IMR-90 (cell line): ENCODE data around the gene ATRNL1. TPM values are rescaled to one million over a fixed set of nuclear protein-coding genes. Genes with fewer than 3 reads are reported as not detected.
A peak's percentile ranks its signal among the peaks of the same experiment; 100 is the strongest.

Experiments
- ATAC-seq: fragments of 200-7000 bp; cut with Tn5 transposase; 2 replicates; pipeline ENCODE4 v1.9.1; 2020; ENCODE audit warnings: low read depth, mild to moderate bottlenecking, moderate library complexity
- BruUV-seq: library from RNA; stranded (reverse); fragments of 400-500 nt; replicated peaks from 2 replicates; lab custom pipeline; 2021; lab: Mats Ljungman, UMichigan
- CTCF ChIA-PET: fragments of 300-600 bp; formaldehyde crosslinking; extraction: SDS; loops from one replicate; lab custom pipeline; 2021; ENCODE audit warnings: antibody characterized with exemption; lab: Yijun Ruan, JAX
- POLR2A ChIA-PET: fragments of 300-600 bp; sonication (Branson Sonifier 250); formaldehyde crosslinking; loops from one replicate; lab custom pipeline; 2022; ENCODE audit warnings: antibody characterized with exemption; ENCODE audit not compliant: unreplicated experiment; lab: Charles Lee
- DNase-seq: peaks from one replicate; pipeline ENCODE4 v3.0.0; 2013
- H2AFZ ChIP-seq: replicated peaks from 2 replicates; pipeline ENCODE3; 2013; ENCODE audit warnings: low read length, mild to moderate bottlenecking; ENCODE audit not compliant: poor library complexity
- H2AK5ac ChIP-seq: 2 replicates; pipeline ENCODE4 v1.6.1; 2013; ENCODE audit warnings: low read depth, low read length, inconsistent platforms
- H2AK9ac ChIP-seq: replicated peaks from 2 replicates; pipeline ENCODE3; 2013; ENCODE audit warnings: mild to moderate bottlenecking, low read depth, low read length, moderate library complexity; ENCODE audit not compliant: poor library complexity
- H2BK120ac ChIP-seq: 2 replicates; pipeline ENCODE4 v1.6.1; 2013; ENCODE audit warnings: low read depth, low read length, inconsistent platforms
- H2BK15ac ChIP-seq: 3 replicates; pipeline ENCODE4 v1.6.1; 2013; ENCODE audit warnings: low read depth, low read length, inconsistent platforms
- H2BK20ac ChIP-seq: 2 replicates; pipeline ENCODE4 v1.6.1; 2013; ENCODE audit warnings: low read depth, mild to moderate bottlenecking, inconsistent platforms, low read length, moderate library complexity
- H2BK5ac ChIP-seq: 2 replicates; pipeline ENCODE4 v1.6.1; 2013; ENCODE audit warnings: mild to moderate bottlenecking, low read depth, low read length, inconsistent platforms; ENCODE audit not compliant: poor library complexity, severe bottlenecking
- H3K14ac ChIP-seq: replicated peaks from 2 replicates; pipeline ENCODE4 v1.6.1; 2013; ENCODE audit warnings: low read depth, low read length, inconsistent platforms
- H3K18ac ChIP-seq: 2 replicates; pipeline ENCODE4 v1.6.1; 2013; ENCODE audit warnings: low read depth, low read length, control low read depth
- H3K23ac ChIP-seq: 2 replicates; pipeline ENCODE4 v1.6.1; 2013; ENCODE audit warnings: low read depth, low read length, inconsistent platforms
- H3K27ac ChIP-seq: 2 replicates; pipeline ENCODE4 v1.5.1; 2013; ENCODE audit warnings: mild to moderate bottlenecking, control low read depth, low read length; ENCODE audit not compliant: insufficient read depth
- H3K27me3 ChIP-seq: 2 replicates; pipeline ENCODE4 v1.6.1; 2013; ENCODE audit warnings: low read length; ENCODE audit not compliant: control insufficient read depth, insufficient read depth
- H3K36me3 ChIP-seq: 2 replicates; pipeline ENCODE4 v1.6.1; 2013; ENCODE audit warnings: low read length, mixed read lengths; ENCODE audit not compliant: control insufficient read depth, insufficient read depth
- H3K4ac ChIP-seq: 2 replicates; pipeline ENCODE4 v1.6.1; 2013; ENCODE audit warnings: low read depth, low read length, inconsistent platforms
- H3K4me1 ChIP-seq: 2 replicates; pipeline ENCODE4 v1.6.1; 2013; ENCODE audit warnings: low read length, mixed read lengths; ENCODE audit not compliant: control insufficient read depth, insufficient read depth
- H3K4me2 ChIP-seq: 2 replicates; pipeline ENCODE4 v1.6.1; 2013; ENCODE audit warnings: low read depth, mild to moderate bottlenecking, control low read depth, low read length, moderate library complexity
- H3K4me3 ChIP-seq: 2 replicates; pipeline ENCODE4 v1.5.1; 2013; ENCODE audit warnings: low read depth, mild to moderate bottlenecking, control low read depth, low read length, moderate library complexity; ENCODE audit not compliant: insufficient read depth
- H3K56ac ChIP-seq: 2 replicates; pipeline ENCODE4 v1.6.1; 2013; ENCODE audit warnings: low read length, inconsistent platforms; ENCODE audit not compliant: insufficient read depth; ENCODE audit errors: extremely low read depth
- H3K79me1 ChIP-seq, 2 experiments: 2 replicates each; pipeline ENCODE4 v1.6.1; 2013; ENCODE audit warnings: low read length in 2 of 2, inconsistent platforms in 1 of 2, low read depth in 1 of 2
- H3K9ac ChIP-seq: 2 replicates; pipeline ENCODE4 v1.6.1; 2013; ENCODE audit warnings: low read depth, low read length, control low read depth
- H3K9me1 ChIP-seq: 2 replicates; pipeline ENCODE4 v1.6.1; 2013; ENCODE audit warnings: low read length, inconsistent platforms; ENCODE audit not compliant: insufficient read depth
- H3K9me3 ChIP-seq: 2 replicates; pipeline ENCODE4 v1.6.1; 2013; ENCODE audit warnings: low read length; ENCODE audit not compliant: control insufficient read depth, insufficient read depth
- H4K20me1 ChIP-seq: 2 replicates; pipeline ENCODE4 v1.6.1; 2013; ENCODE audit warnings: low read length, inconsistent platforms; ENCODE audit not compliant: insufficient read depth
- H4K5ac ChIP-seq: 2 replicates; pipeline ENCODE4 v1.6.1; 2013; ENCODE audit warnings: mild to moderate bottlenecking, low read depth, low read length, control low read depth
- H4K8ac ChIP-seq, 2 experiments: 2 replicates each; pipeline ENCODE4 v1.6.1; 2013; ENCODE audit warnings: low read depth in 2 of 2, low read length in 2 of 2, control low read depth in 1 of 2, inconsistent platforms in 1 of 2
- H4K91ac ChIP-seq: 2 replicates; pipeline ENCODE4 v1.6.1; 2013; ENCODE audit warnings: low read depth, low read length, inconsistent platforms; ENCODE audit not compliant: insufficient read depth
- BHLHE40 ChIP-seq: fragments of 150-350 bp; IDR thresholded peaks from 2 replicates; pipeline ENCODE4 v1.6.1; 2016; ENCODE audit warnings: mild to moderate bottlenecking, low read depth, low read length
- CEBPB ChIP-seq: IDR thresholded peaks from 2 replicates; pipeline ENCODE4 v1.6.1; 2012; ENCODE audit warnings: low read depth, low read length, improper control_type of control experiment
- CHD1 ChIP-seq: IDR thresholded peaks from 2 replicates; pipeline ENCODE4 v1.6.1; 2012; ENCODE audit warnings: low read depth, low read length, improper control_type of control experiment
- FOS ChIP-seq: fragments of 150-350 bp; IDR thresholded peaks from 2 replicates; pipeline ENCODE4 v1.6.1; 2016; ENCODE audit warnings: low read depth, low read length
- MAFK ChIP-seq: IDR thresholded peaks from 2 replicates; pipeline ENCODE4 v1.6.1; 2012; ENCODE audit warnings: low read depth, low read length, improper control_type of control experiment
- MAZ ChIP-seq: IDR thresholded peaks from 2 replicates; pipeline ENCODE4 v1.6.1; 2012; ENCODE audit warnings: low read depth, mild to moderate bottlenecking, low read length, improper control_type of control experiment, moderate library complexity, borderline replicate concordance
- MXI1 ChIP-seq: IDR thresholded peaks from 2 replicates; pipeline ENCODE4 v1.6.1; 2012; ENCODE audit warnings: low read depth, mild to moderate bottlenecking, low read length, moderate library complexity, borderline replicate concordance
- NFE2L2 ChIP-seq: fragments of 150-350 bp; IDR thresholded peaks from 2 replicates; pipeline ENCODE4 v1.6.1; 2016; ENCODE audit warnings: low read depth, mild to moderate bottlenecking, low read length
- POLR2A ChIP-seq: IDR thresholded peaks from 2 replicates; pipeline ENCODE4 v1.6.1; 2012; ENCODE audit warnings: mild to moderate bottlenecking, low read depth, low read length
- RAD21 ChIP-seq: IDR thresholded peaks from 2 replicates; pipeline ENCODE4 v1.6.1; 2012; ENCODE audit warnings: low read length, improper control_type of control experiment
- RCOR1 ChIP-seq: IDR thresholded peaks from 2 replicates; pipeline ENCODE4 v1.6.1; 2012; ENCODE audit warnings: mild to moderate bottlenecking, low read length, improper control_type of control experiment; ENCODE audit not compliant: insufficient replicate concordance
- RFX5 ChIP-seq: IDR thresholded peaks from 2 replicates; pipeline ENCODE4 v1.8.0; 2012; ENCODE audit warnings: low read depth, mild to moderate bottlenecking, low read length, moderate library complexity
- SMC3 ChIP-seq: fragments of 150-350 bp; IDR thresholded peaks from 2 replicates; pipeline ENCODE4 v1.6.1; 2016; ENCODE audit warnings: low read depth, mild to moderate bottlenecking, antibody characterized with exemption, low read length, moderate library complexity
- WGBS, 2 experiments: methylation state at CpG; one replicate each; pipeline versions ENCODE4 v1.1.5 to v1.1.7; 2013; ENCODE audit warnings: missing lambda C conversion rate in 2 of 2; ENCODE audit not compliant: insufficient read length in 1 of 2; ENCODE audit errors: extremely low coverage in 2 of 2; 5-methylcytosine and 5-hydroxymethylcytosine counted together
- dilution Hi-C: fragments of 300-500 bp; cut with HindIII; formaldehyde crosslinking; loops from one replicate; pipeline ENCODE4 v1.14.3; 2018; ENCODE audit warnings: low sequenced_read_pairs; ENCODE audit not compliant: unreplicated experiment
- in situ Hi-C: fragments of 300-500 bp; cut with MboI; formaldehyde crosslinking; loops from 3 replicates; pipeline ENCODE4 v1.14.3; 2019; ENCODE audit warnings: low sequenced_read_pairs, inconsistent platforms, mixed read lengths
- intact Hi-C: fragments of 100-400 bp; cut with micrococcal nuclease; formaldehyde crosslinking; loops from 2 replicates; pipeline ENCODE4 v1.10.0; 2022
- polyA plus RNA-seq, 3 experiments: library from polyadenylated mRNA; depleted of rRNA; stranded (reverse); fragments of >200 nt; gene quantifications; 2 replicates each; pipeline ENCODE4 v1.2.3, GENCODE V29; 2012; ENCODE audit warnings: low replicate concordance in 1 of 3
- total RNA-seq: library from RNA; depleted of rRNA; stranded (reverse); fragments of >200 nt; gene quantifications from 2 replicates; pipeline ENCODE4 v1.2.3, GENCODE V29; 2012
- TF ChIP-seq, protein P1 (sequence below): fragments of 150-350 bp; IDR thresholded peaks from 2 replicates; pipeline ENCODE4 v1.6.1; 2017; ENCODE audit warnings: mild to moderate bottlenecking, antibody characterized with exemption, low read length, low read depth
- TF ChIP-seq, protein P2 (sequence below): conservative IDR thresholded peaks from 2 replicates; pipeline ENCODE4 v1.5.1; 2012; ENCODE audit warnings: mild to moderate bottlenecking, low read depth, low read length, improper control_type of control experiment
- TF ChIP-seq, protein P3 (sequence below): fragments of 150-350 bp; IDR thresholded peaks from 2 replicates; pipeline ENCODE4 v1.6.1; 2016; ENCODE audit warnings: low read depth, mild to moderate bottlenecking, low read length, moderate library complexity, borderline replicate concordance

The ATRNL1 gene
- total and polyA plus RNA-seq, 2 of the 4 experiments (the other 2 are of a cell fraction): 0.18 to 0.19 TPM

DNA sequence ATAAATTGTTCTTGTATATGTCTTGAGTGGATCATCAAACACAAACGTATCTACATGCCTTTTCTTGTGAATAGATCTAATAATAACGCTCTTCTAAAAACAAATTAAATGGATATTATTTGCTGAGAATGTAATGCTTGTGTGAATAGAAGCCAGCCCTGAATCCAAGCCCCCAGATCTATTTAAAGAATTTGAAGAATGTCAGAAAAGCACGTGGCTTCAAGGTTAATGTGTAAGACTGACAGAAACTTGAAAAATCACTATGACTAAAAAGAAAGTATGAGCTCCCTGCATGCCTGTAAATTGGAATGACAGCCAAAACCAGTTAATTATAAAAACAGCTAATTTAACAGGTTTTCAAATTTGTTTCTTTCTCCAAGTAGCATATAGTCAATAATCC is 43.2 kb upstream of the ATRNL1 start:
- no peaks in the 10 kb centered on the region for H3K9me1 ChIP-seq
- no peak overlapping the region for H2BK20ac ChIP-seq
- no peaks in the 10 kb centered on the region for H3K27me3 ChIP-seq
- H2BK120ac ChIP-seq: no peak overlapping the region
- H3K9ac ChIP-seq: no peak overlapping the region
- POLR2A ChIA-PET: no interaction called here
- H4K91ac ChIP-seq: no peak overlapping the region
- in situ Hi-C loops (no loop called here), intact Hi-C loops (loop anchor here (5.0 kb wide), 1 partner anchor 173 kb away; no protein-coding TSS in a partner anchor), dilution Hi-C loops (no loop called here)
- H3K18ac ChIP-seq: no peak overlapping the region
- DNase-seq (peak; percentile 8), ATAC-seq (peak; percentile 24; the same call in 1 of the 2 replicates)
- no peak overlapping the region for H3K56ac ChIP-seq
- H3K4ac ChIP-seq: no peak overlapping the region
- no peaks in the 10 kb centered on the region for H3K9me3 ChIP-seq
- no CpG with 5 or more reads among the region's 3 CpGs for WGBS, 2 experiments
- no peak overlapping the region for H2BK15ac ChIP-seq
- no peak overlapping the region for H4K5ac ChIP-seq
- H3K23ac ChIP-seq: no peak overlapping the region
- no peak overlapping the region for H2AK5ac ChIP-seq
- TF ChIP-seq MXI1 (no peak), RCOR1 (no peak), SMC3 (no peak), MAZ (no peak), BHLHE40 (no peak), CHD1 (no peak), POLR2A (no peak), FOS (no peak), CEBPB (no peak), NFE2L2 (no peak), MAFK (no peak), RAD21 (no peak), RFX5 (no peak)
- TF ChIP-seq, protein P1, sequence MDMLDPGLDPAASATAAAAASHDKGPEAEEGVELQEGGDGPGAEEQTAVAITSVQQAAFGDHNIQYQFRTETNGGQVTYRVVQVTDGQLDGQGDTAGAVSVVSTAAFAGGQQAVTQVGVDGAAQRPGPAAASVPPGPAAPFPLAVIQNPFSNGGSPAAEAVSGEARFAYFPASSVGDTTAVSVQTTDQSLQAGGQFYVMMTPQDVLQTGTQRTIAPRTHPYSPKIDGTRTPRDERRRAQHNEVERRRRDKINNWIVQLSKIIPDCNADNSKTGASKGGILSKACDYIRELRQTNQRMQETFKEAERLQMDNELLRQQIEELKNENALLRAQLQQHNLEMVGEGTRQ: no peak
- TF ChIP-seq, protein P2, sequence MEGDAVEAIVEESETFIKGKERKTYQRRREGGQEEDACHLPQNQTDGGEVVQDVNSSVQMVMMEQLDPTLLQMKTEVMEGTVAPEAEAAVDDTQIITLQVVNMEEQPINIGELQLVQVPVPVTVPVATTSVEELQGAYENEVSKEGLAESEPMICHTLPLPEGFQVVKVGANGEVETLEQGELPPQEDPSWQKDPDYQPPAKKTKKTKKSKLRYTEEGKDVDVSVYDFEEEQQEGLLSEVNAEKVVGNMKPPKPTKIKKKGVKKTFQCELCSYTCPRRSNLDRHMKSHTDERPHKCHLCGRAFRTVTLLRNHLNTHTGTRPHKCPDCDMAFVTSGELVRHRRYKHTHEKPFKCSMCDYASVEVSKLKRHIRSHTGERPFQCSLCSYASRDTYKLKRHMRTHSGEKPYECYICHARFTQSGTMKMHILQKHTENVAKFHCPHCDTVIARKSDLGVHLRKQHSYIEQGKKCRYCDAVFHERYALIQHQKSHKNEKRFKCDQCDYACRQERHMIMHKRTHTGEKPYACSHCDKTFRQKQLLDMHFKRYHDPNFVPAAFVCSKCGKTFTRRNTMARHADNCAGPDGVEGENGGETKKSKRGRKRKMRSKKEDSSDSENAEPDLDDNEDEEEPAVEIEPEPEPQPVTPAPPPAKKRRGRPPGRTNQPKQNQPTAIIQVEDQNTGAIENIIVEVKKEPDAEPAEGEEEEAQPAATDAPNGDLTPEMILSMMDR: no peak
- TF ChIP-seq, protein P3, sequence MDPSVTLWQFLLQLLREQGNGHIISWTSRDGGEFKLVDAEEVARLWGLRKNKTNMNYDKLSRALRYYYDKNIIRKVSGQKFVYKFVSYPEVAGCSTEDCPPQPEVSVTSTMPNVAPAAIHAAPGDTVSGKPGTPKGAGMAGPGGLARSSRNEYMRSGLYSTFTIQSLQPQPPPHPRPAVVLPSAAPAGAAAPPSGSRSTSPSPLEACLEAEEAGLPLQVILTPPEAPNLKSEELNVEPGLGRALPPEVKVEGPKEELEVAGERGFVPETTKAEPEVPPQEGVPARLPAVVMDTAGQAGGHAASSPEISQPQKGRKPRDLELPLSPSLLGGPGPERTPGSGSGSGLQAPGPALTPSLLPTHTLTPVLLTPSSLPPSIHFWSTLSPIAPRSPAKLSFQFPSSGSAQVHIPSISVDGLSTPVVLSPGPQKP: no peak
- CTCF ChIA-PET: interaction anchor here (0.9 to 1.0 kb wide), 2 partner anchors 13 to 173 kb away, joined by 3 read pairs; no protein-coding TSS in a partner anchor
- H3K4me3 ChIP-seq: no peak overlapping the region
- H3K27ac ChIP-seq: no peak overlapping the region
- no peak overlapping the region for H3K4me2 ChIP-seq
- H3K36me3 ChIP-seq: no peaks in the 10 kb centered on the region
- no peak overlapping the region for H2BK5ac ChIP-seq
- 0 out of 2 replicates have a peak, but pooled peaks cover 3% of the 10 kb centered on the region for H3K4me1 ChIP-seq
- no peaks in the 10 kb centered on the region for H4K20me1 ChIP-seq
- no peaks in the 10 kb centered on the region for H3K79me1 ChIP-seq
- H4K8ac ChIP-seq: no peak overlapping the region
- no peak overlapping the region for H2AFZ ChIP-seq
- H2AK9ac ChIP-seq: no peak overlapping the region
- no peak overlapping the region for H3K14ac ChIP-seq
- no TSS peak for BruUV-seq
